Measurements from ENCODE around the gene IL2RA. TPM values are rescaled to one million over a fixed set of nuclear protein-coding genes. Genes with fewer than 3 reads are reported as not detected.

IL2RA gene
- total and polyA plus RNA-seq, 3 donors from 2014 or later: 0.62 to 1.0 TPM; not detected in 1

DNA sequence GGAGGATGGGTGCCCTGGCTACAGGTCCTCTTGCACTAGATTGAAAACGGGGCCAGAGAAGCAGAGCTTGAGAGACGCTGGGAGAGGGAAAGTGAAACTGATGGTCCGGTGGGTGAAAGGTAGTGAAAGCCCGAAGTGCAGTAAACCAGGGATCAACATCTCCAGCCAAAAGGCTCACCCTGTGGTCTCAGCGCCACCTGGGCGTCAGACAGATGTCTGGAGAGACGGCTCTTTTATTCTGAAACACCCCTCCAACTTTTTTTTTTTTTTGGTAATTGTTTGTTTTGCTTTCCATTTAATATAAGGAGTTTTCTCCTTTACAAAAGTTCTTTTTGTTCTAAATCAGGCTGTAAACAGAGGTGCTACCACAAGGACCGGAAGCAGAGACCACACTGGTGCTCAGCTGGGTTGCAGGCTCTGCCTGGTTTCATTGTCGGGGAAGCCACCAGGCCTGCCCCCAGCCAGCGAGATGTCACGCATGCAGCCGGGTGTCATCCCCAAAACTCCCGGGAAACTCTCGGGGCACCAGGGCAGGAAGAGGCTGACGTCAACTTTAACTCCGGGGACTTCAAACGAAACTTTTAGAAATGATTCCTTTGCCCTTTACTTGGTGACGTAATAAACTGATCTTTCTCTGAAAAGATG is 11.2 kb downstream of the IL2RA start:
- no peaks in the 10 kb centered on the region for H3K27me3 ChIP-seq
- TF ChIP-seq, protein P1, sequence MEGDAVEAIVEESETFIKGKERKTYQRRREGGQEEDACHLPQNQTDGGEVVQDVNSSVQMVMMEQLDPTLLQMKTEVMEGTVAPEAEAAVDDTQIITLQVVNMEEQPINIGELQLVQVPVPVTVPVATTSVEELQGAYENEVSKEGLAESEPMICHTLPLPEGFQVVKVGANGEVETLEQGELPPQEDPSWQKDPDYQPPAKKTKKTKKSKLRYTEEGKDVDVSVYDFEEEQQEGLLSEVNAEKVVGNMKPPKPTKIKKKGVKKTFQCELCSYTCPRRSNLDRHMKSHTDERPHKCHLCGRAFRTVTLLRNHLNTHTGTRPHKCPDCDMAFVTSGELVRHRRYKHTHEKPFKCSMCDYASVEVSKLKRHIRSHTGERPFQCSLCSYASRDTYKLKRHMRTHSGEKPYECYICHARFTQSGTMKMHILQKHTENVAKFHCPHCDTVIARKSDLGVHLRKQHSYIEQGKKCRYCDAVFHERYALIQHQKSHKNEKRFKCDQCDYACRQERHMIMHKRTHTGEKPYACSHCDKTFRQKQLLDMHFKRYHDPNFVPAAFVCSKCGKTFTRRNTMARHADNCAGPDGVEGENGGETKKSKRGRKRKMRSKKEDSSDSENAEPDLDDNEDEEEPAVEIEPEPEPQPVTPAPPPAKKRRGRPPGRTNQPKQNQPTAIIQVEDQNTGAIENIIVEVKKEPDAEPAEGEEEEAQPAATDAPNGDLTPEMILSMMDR (IDR thresholded peaks at IDR 0.05): peak in 1 of 3 experiments; percentile 17
- TF ChIP-seq POLR2A (IDR thresholded peaks at IDR 0.05): no peak
- H3K27ac ChIP-seq: peak overlapping the region in 1 of 2 donors; percentile 23
- 47 to 50% methylated on average over 16 to 18 of the region's 18 CpGs for WGBS, 2 donors
- intact Hi-C loops (cut with DNase I; ENCODE audit: low total_unique reads): no loop called here
- H3K4me1 ChIP-seq: no peaks in the 10 kb centered on the region
- no peaks in the 10 kb centered on the region for H3K9me3 ChIP-seq
- H3K36me3 ChIP-seq (ENCODE audit: low read depth, missing control alignments): no peaks in the 10 kb centered on the region
- DNase-seq: peak; percentile 57
- peak overlapping the region; percentile 14 to 23 for H3K4me3 ChIP-seq

DNA sequence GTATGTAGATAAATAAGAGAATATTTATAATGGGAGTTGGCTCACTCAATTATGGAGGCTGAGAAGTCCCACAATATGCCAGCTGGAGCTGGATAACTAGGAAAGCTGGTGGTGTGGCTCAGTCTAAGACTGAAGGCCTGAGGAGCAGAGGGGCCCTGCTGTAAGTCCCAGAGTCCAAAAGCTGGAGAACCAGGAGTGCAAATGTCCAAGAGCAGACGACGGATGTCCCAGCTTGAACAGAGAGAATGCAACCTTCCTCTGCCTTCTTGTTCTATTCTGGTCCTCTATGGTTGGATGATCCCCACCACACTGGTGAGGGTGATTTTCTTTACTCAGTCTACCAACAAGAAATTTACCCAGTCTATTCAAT is 13.2 kb downstream of the IL2RA start:
- H3K27ac ChIP-seq: no peak overlapping the region
- no peaks in the 10 kb centered on the region for H3K36me3 ChIP-seq (ENCODE audit: low read depth, missing control alignments)
- TF ChIP-seq POLR2A (IDR thresholded peaks at IDR 0.05): no peak
- TF ChIP-seq, protein P1 (IDR thresholded peaks at IDR 0.05): no peak
- no peaks in the 10 kb centered on the region for H3K4me1 ChIP-seq
- no peaks in the 10 kb centered on the region for H3K9me3 ChIP-seq
- intact Hi-C loops (cut with DNase I; ENCODE audit: low total_unique reads): no loop called here
- no peak for DNase-seq
- WGBS, 2 donors: 95 to 100% methylated on average over 2 of the region's 2 CpGs
- H3K27me3 ChIP-seq: no peaks in the 10 kb centered on the region
- no peak overlapping the region for H3K4me3 ChIP-seq

DNA sequence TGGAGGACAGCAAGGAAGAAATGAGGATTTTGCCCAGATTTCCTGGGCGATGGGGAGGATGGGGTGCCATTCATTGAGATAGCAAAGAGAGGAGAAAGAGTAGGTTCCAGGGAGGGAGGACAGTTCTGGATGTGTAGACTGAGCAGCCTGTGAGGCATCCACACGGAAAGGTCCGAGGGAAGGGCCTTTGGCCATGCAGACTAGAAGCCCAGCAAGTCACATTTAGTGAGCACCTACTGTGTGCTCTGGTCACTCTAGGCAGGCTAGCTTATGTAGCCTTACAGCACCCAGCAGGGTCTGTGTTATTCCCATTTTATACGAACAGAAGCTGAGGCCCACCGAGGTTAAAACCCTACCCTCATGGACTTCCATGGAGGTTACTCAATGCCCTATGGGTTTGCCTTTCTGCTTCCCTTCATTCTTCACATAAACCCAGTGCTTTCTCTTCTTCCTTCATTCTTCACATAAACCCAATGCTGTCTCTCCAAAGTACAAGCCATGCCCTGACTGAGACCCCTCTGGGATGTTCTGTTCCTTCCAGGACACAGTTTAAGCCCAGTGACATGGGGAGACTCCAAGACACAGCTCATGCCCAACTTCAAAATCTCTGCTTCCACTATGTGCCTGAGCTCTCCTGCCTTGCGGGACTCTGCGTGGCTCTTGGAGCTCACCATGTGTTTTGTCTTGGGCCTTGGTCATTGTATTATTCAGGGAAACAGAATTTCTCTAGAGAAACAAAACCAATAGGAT is 13.7 kb downstream of the IL2RA start:
- Histone ChIP-seq H3K4me1 (no peaks in the 10 kb centered on the region), H3K27me3 (no peaks in the 10 kb centered on the region), H3K36me3 (ENCODE audit: low read depth, missing control alignments) (no peaks in the 10 kb centered on the region), H3K4me3 (no peak overlapping the region), H3K27ac (no peak overlapping the region), H3K9me3 (no peaks in the 10 kb centered on the region)
- WGBS, 2 donors: 94 to 97% methylated on average over 7 of the region's 7 CpGs
- TF ChIP-seq POLR2A (IDR thresholded peaks at IDR 0.05): no peak
- TF ChIP-seq, protein P1 (IDR thresholded peaks at IDR 0.05): no peak
- intact Hi-C loops (cut with DNase I; ENCODE audit: low total_unique reads): no loop called here
- DNase-seq: no peak

DNA sequence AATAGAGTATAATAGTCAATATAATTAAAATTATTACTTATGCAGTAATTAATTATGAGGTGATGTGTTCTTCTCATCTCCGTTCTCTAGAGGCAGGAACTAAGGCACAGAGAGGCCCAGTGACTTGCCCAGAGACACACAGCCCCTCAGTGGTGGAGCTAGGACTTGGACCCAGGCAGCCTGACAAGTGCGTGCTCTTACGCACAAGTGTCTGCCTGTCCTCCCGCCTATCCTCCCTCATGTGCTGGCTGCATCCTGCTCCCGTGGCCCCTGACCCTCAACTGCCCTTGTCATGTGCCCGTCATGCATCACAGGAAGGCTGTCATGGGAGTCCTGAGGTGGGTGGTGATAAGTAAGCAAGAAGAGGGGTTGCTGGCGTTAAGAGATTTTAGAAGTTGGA is 14.3 kb downstream of the IL2RA start:
- no peaks in the 10 kb centered on the region for H3K27me3 ChIP-seq
- no peaks in the 10 kb centered on the region for H3K36me3 ChIP-seq (ENCODE audit: low read depth, missing control alignments)
- DNase-seq: no peak
- intact Hi-C loops (cut with DNase I; ENCODE audit: low total_unique reads): no loop called here
- no peak overlapping the region for H3K27ac ChIP-seq
- no peaks in the 10 kb centered on the region for H3K9me3 ChIP-seq
- TF ChIP-seq, protein P1 (IDR thresholded peaks at IDR 0.05): no peak
- H3K4me3 ChIP-seq: no peak overlapping the region
- H3K4me1 ChIP-seq: no peaks in the 10 kb centered on the region
- WGBS, 2 donors: 91 to 93% methylated on average over 7 of the region's 7 CpGs

Measured in testis (tissue), 3 donors.